ENCODE results near the gene GAB1.

GAB1 gene

GRCh38 chr4:143424276-143424675, 87.6 kb downstream of the GAB1 start:
- no peaks in the 10 kb centered on the region for H3K79me2 ChIP-seq (ENCODE audit: insufficient read depth, low read length)
- H3K27me3 ChIP-seq (ENCODE audit: insufficient read depth, low read length) = no peaks in the 10 kb centered on the region
- peaks cover 7% of the 10 kb centered on the region for H3K4me1 ChIP-seq (ENCODE audit: insufficient read depth, low read length, severe bottlenecking)
- TF ChIP-seq CTCF (IDR thresholded peaks at IDR 0.05; ENCODE audit: low read length) (no peak), EZH2 (IDR thresholded peaks at IDR 0.05; ENCODE audit: borderline replicate concordance, low read length) (no peak)
- H3K9ac ChIP-seq (ENCODE audit: low read length) = no peak overlapping the region
- no peaks in the 10 kb centered on the region for H3K9me3 ChIP-seq (ENCODE audit: low read length)
- no peaks in the 10 kb centered on the region for H4K20me1 ChIP-seq (ENCODE audit: insufficient read depth, low read length)
- H3K36me3 ChIP-seq (ENCODE audit: insufficient read depth, low read length) = no peaks in the 10 kb centered on the region
- no peak overlapping the region for H2AFZ ChIP-seq (ENCODE audit: low read length)
- no peak overlapping the region for H3K4me2 ChIP-seq (ENCODE audit: low read length)
- H3K9me2 ChIP-seq (ENCODE audit: low read depth, low read length) = no peaks in the 10 kb centered on the region
- no peak overlapping the region for H3K4me3 ChIP-seq (ENCODE audit: low read depth, low read length, poor library complexity, severe bottlenecking)
- H3K27ac ChIP-seq (ENCODE audit: low read depth, low read length, poor library complexity, severe bottlenecking) = no peak overlapping the region
- H3F3A ChIP-seq (ENCODE audit: insufficient read depth, low read length) = no peaks in the 10 kb centered on the region

DNA sequence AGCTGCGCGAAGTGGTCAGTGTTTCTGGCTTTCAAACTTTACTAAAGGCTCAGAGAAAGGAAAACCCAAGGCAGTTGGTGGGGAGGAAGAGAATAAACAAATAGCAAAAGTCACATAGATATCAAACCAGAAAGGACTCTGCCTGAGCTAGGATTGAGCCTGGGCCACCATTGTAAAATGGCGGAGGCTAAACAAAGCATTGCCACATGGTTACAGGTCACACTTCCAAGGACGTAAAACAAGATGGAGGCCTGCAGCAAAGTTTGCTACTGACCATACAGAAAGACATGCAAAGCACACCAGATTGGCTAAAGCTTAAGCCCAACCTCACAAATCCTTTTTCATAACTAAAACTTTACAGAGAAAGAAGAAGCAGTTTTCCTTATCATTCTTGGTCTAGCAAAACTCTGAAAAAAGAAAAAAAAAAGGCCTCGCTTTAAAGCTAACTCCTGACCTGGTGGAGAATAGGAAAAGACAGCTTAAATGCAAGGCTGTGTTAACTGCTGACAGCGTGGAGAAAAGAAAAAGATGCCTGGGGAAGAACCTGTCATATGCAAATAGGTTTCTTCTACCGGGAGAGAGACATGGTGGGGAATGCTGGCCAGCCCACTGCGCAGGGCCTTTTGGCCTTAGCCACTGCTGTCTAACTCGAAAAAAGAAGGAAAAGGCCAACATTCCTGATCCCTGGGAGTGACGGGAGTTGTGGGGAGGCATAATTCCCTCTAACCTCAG, 95.0 kb downstream of the GAB1 start:
- Histone ChIP-seq H3K9me2 (ENCODE audit: low read depth, low read length) (no peaks in the 10 kb centered on the region), H3K4me3 (ENCODE audit: low read depth, low read length, poor library complexity, severe bottlenecking) (no peak overlapping the region), H3K4me2 (ENCODE audit: low read length) (no peak overlapping the region), H2AFZ (ENCODE audit: low read length) (no peak overlapping the region), H3K9ac (ENCODE audit: low read length) (no peak overlapping the region), H3K4me1 (ENCODE audit: insufficient read depth, low read length, severe bottlenecking) (no peaks in the 10 kb centered on the region), H4K20me1 (ENCODE audit: insufficient read depth, low read length) (no peaks in the 10 kb centered on the region), H3K27ac (ENCODE audit: low read depth, low read length, poor library complexity, severe bottlenecking) (no peak overlapping the region), H3K27me3 (ENCODE audit: insufficient read depth, low read length) (no peaks in the 10 kb centered on the region), H3K79me2 (ENCODE audit: insufficient read depth, low read length) (no peaks in the 10 kb centered on the region), H3K36me3 (ENCODE audit: insufficient read depth, low read length) (no peaks in the 10 kb centered on the region), H3F3A (ENCODE audit: insufficient read depth, low read length) (no peaks in the 10 kb centered on the region), H3K9me3 (ENCODE audit: low read length) (no peaks in the 10 kb centered on the region)
- TF ChIP-seq CTCF (IDR thresholded peaks at IDR 0.05; ENCODE audit: low read length) = no peak
- no peak for TF ChIP-seq EZH2 (IDR thresholded peaks at IDR 0.05; ENCODE audit: borderline replicate concordance, low read length)

DNA sequence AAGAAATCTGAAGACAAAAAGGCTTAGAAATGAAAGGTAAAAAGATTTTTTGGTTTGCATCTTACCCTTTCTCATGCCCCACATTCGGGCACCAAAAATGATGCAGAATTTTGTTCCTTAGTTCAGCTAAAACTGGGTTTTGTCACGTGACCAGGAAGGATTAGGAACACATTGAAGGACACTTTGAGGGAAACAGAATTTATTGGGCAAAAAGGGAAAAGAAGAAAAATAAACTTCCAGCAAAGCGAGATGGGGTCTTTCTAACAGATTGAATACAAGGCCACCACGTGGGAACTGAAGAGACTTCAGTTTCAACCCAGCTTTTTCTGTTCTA, 95.5 kb downstream of the GAB1 start:
- Histone ChIP-seq H3F3A (ENCODE audit: insufficient read depth, low read length) (no peaks in the 10 kb centered on the region), H3K4me3 (ENCODE audit: low read depth, low read length, poor library complexity, severe bottlenecking) (no peak overlapping the region), H3K27me3 (ENCODE audit: insufficient read depth, low read length) (no peaks in the 10 kb centered on the region), H3K9me2 (ENCODE audit: low read depth, low read length) (no peaks in the 10 kb centered on the region), H3K9me3 (ENCODE audit: low read length) (no peaks in the 10 kb centered on the region), H4K20me1 (ENCODE audit: insufficient read depth, low read length) (no peaks in the 10 kb centered on the region), H3K79me2 (ENCODE audit: insufficient read depth, low read length) (no peaks in the 10 kb centered on the region), H3K27ac (ENCODE audit: low read depth, low read length, poor library complexity, severe bottlenecking) (no peak overlapping the region), H3K9ac (ENCODE audit: low read length) (no peak overlapping the region), H3K4me1 (ENCODE audit: insufficient read depth, low read length, severe bottlenecking) (no peaks in the 10 kb centered on the region), H2AFZ (ENCODE audit: low read length) (no peak overlapping the region), H3K36me3 (ENCODE audit: insufficient read depth, low read length) (no peaks in the 10 kb centered on the region), H3K4me2 (ENCODE audit: low read length) (no peak overlapping the region)
- TF ChIP-seq EZH2 (IDR thresholded peaks at IDR 0.05; ENCODE audit: borderline replicate concordance, low read length) (no peak), CTCF (IDR thresholded peaks at IDR 0.05; ENCODE audit: low read length) (no peak)
